ENCODE measurements around the gene KCNK5.

KCNK5 gene

GRCh38 chr6:39167321-39167720 lies 62.0 kb downstream of the KCNK5 start:
- no peaks in the 10 kb centered on the region for H3K4me1 ChIP-seq (ENCODE audit: control insufficient read depth in 1 of 2, insufficient read depth in 1 of 2, low read depth in 1 of 2, low read length in 1 of 2)
- no peaks in the 10 kb centered on the region for H3K27me3 ChIP-seq
- TF ChIP-seq CTCF (IDR thresholded peaks at IDR 0.05): no peak
- no peak overlapping the region for H3K4me3 ChIP-seq (ENCODE audit: low read depth in 1 of 2, low read length in 1 of 2)
- H3K36me3 ChIP-seq: no peaks in the 10 kb centered on the region
- no peak overlapping the region for H3K27ac ChIP-seq
- no peaks in the 10 kb centered on the region for H3K9me3 ChIP-seq

GRCh38 chr6:39166912-39167290 lies 62.4 kb downstream of the KCNK5 start:
- H3K4me3 ChIP-seq (ENCODE audit: low read depth in 1 of 2, low read length in 1 of 2): no peak overlapping the region

GRCh38 chr6:39166189-39166911 lies 62.9 kb downstream of the KCNK5 start:
- Histone ChIP-seq H3K4me1 (ENCODE audit: control insufficient read depth in 1 of 2, insufficient read depth in 1 of 2, low read depth in 1 of 2, low read length in 1 of 2) (no peaks in the 10 kb centered on the region), H3K27ac (no peak overlapping the region)
- peak; percentile 75 for TF ChIP-seq CTCF (IDR thresholded peaks at IDR 0.05)

More at GRCh38 chr6:39166912-39167290, 62.4 kb downstream of the KCNK5 start:
- Histone ChIP-seq H3K27me3 (no peaks in the 10 kb centered on the region), H3K9me3 (no peaks in the 10 kb centered on the region), H3K27ac (no peak overlapping the region), H3K36me3 (no peaks in the 10 kb centered on the region), H3K4me1 (ENCODE audit: control insufficient read depth in 1 of 2, insufficient read depth in 1 of 2, low read depth in 1 of 2, low read length in 1 of 2) (no peaks in the 10 kb centered on the region)
- no peak for TF ChIP-seq CTCF (IDR thresholded peaks at IDR 0.05)

GRCh38 chr6:39157511-39157910 lies 71.8 kb downstream of the KCNK5 start:
- no peak for TF ChIP-seq CTCF (IDR thresholded peaks at IDR 0.05)
- no peak overlapping the region for H3K4me3 ChIP-seq (ENCODE audit: low read depth in 1 of 2, low read length in 1 of 2)
- H3K27ac ChIP-seq: no peak overlapping the region

More at GRCh38 chr6:39166189-39166911, 62.9 kb downstream of the KCNK5 start:
- H3K9me3 ChIP-seq: no peaks in the 10 kb centered on the region
- no peak overlapping the region for H3K4me3 ChIP-seq (ENCODE audit: low read depth in 1 of 2, low read length in 1 of 2)
- H3K36me3 ChIP-seq: no peaks in the 10 kb centered on the region
- no peaks in the 10 kb centered on the region for H3K27me3 ChIP-seq

GRCh38 chr6:39156801-39157200 lies 72.5 kb downstream of the KCNK5 start:
- TF ChIP-seq CTCF (IDR thresholded peaks at IDR 0.05): no peak

More at GRCh38 chr6:39157511-39157910, 71.8 kb downstream of the KCNK5 start:
- Histone ChIP-seq H3K4me1 (ENCODE audit: control insufficient read depth in 1 of 2, insufficient read depth in 1 of 2, low read depth in 1 of 2, low read length in 1 of 2) (no peaks in the 10 kb centered on the region), H3K9me3 (no peaks in the 10 kb centered on the region), H3K36me3 (no peaks in the 10 kb centered on the region), H3K27me3 (peaks cover under 1% of the 10 kb centered on the region)

More at GRCh38 chr6:39156801-39157200, 72.5 kb downstream of the KCNK5 start:
- no peaks in the 10 kb centered on the region for H3K36me3 ChIP-seq
- H3K4me1 ChIP-seq (ENCODE audit: control insufficient read depth in 1 of 2, insufficient read depth in 1 of 2, low read depth in 1 of 2, low read length in 1 of 2): no peaks in the 10 kb centered on the region
- H3K4me3 ChIP-seq (ENCODE audit: low read depth in 1 of 2, low read length in 1 of 2): no peak overlapping the region
- H3K9me3 ChIP-seq: no peaks in the 10 kb centered on the region
- H3K27me3 ChIP-seq: peaks cover 7% of the 10 kb centered on the region
- no peak overlapping the region for H3K27ac ChIP-seq

Measured in neutrophil (primary cell).